Heart left ventricle (tissue), 13 donors: ENCODE results near the gene ERBIN.

Experiments used
- CTCF ChIP-seq, 12 donors: fragments of 200-600 bp; sonication (generic) in 4 of 12; IDR thresholded peaks; one replicate each; pipeline versions ENCODE4 v1.5.0 to v1.8.0; 2018 to 2022; ENCODE audit warnings: antibody characterized with exemption in 12 of 12, mild to moderate bottlenecking in 5 of 12
- POLR2A ChIP-seq, 2 donors: fragments of 450-650 bp; IDR thresholded peaks; one replicate each; pipeline ENCODE4 v1.6.1; 2017; ENCODE audit warnings: antibody characterized with exemption in 2 of 2, mild to moderate bottlenecking in 2 of 2, moderate library complexity in 2 of 2
- donor health status: ischemic (EF 13 %, LVEDD 7.1; RV severe dilation, severe dysfunction).
- donor health status: DM: no; HTN: yes; CAD: no.
- donor health status: DM: no; HTN: no; CAD: no.
- donor health status: ischemic (EF 25% LVEDD 6.9; RV normal size, moderate dysfunction).
- donor health status: ischemic (EF 25% LVEDD 5.7; RV mildly dilated, moderate dysfunction).
- donor health status: ischemic (EF 35%, LVEDD 5.7; RV mildly dilated, moderate dysfunction).
- donor health status: nonischemic (EF 11% LVEDD 7.7; RV severe dilation, severe dysfunction).
- donor health status: DM: yes; HTN: yes; CAD: no.
- donor health status: PGD.
- donor health status: ischemic (EF 29% LVEDD 5.4; RV normal size, mild dysfunction).
- donor health status: nonischemic (EF 23%, LVEDD 6.1; RV moderate dilation, normal function).

GRCh38 chr5:65892801-65893200, 33.6 kb upstream of the ERBIN start:
- TF ChIP-seq CTCF (IDR thresholded peaks at IDR 0.05) (no peak), POLR2A (IDR thresholded peaks at IDR 0.05) (no peak)
